22Rv1 (cell line): ENCODE measurements around the gene PLOD2.

Source experiments
- H3K27ac ChIP-seq: fragments of 450-650 bp; 2 replicates; pipeline ENCODE4 v1.5.1; 2017
- CTCF ChIP-seq: fragments of 450-650 bp; IDR thresholded peaks from 2 replicates; pipeline ENCODE4 v1.5.1; 2017; ENCODE audit warnings: mild to moderate bottlenecking
- ZFX ChIP-seq: fragments of 450-650 bp; IDR thresholded peaks from 2 replicates; pipeline ENCODE4 v1.6.1; 2017; ENCODE audit warnings: antibody characterized with exemption, borderline replicate concordance

The PLOD2 gene

GRCh38 chr3:146195030-146195429 is 34.0 kb upstream of the PLOD2 start:
- no peak for TF ChIP-seq CTCF
- no peak for TF ChIP-seq ZFX
- H3K27ac ChIP-seq = no peak overlapping the region

- TF ChIP-seq CTCF = no peak
- TF ChIP-seq ZFX = no peak
- no peak overlapping the region for H3K27ac ChIP-seq
Observed at GRCh38 chr3:146191051-146191450, 30.1 kb upstream of the PLOD2 start.

GRCh38 chr3:146189519-146190173 is 28.7 kb upstream of the PLOD2 start:
- TF ChIP-seq CTCF (peak; percentile 87), ZFX (no peak)
- H3K27ac ChIP-seq = no peak overlapping the region

- H3K27ac ChIP-seq = no peak overlapping the region
- TF ChIP-seq CTCF (peak; percentile 77), ZFX (no peak)
Observed at GRCh38 chr3:146187334-146187950, 26.5 kb upstream of the PLOD2 start.

- H3K27ac ChIP-seq = no peak overlapping the region
- TF ChIP-seq ZFX (no peak), CTCF (no peak)
Observed at GRCh38 chr3:146184241-146185015, 23.4 kb upstream of the PLOD2 start.

GRCh38 chr3:146181216-146181615 is 20.2 kb upstream of the PLOD2 start:
- TF ChIP-seq ZFX (no peak), CTCF (no peak)
- H3K27ac ChIP-seq = no peak overlapping the region

- TF ChIP-seq CTCF = no peak
- TF ChIP-seq ZFX = no peak
- no peak overlapping the region for H3K27ac ChIP-seq
Observed at GRCh38 chr3:146180376-146180775, 19.4 kb upstream of the PLOD2 start.
